NT2/D1 (cell line): Measurements from ENCODE around the gene SH3BP5.

Experiments used
- SUZ12 ChIP-seq: IDR thresholded peaks from 2 replicates; pipeline ENCODE4 v1.6.1; 2011; ENCODE audit not compliant: insufficient read length, insufficient read depth; ENCODE audit errors: extremely low read depth
- ZNF274 ChIP-seq: IDR thresholded peaks from 2 replicates; pipeline ENCODE4 v1.6.1; 2011; ENCODE audit warnings: mild to moderate bottlenecking, low read depth, low read length

DNA sequence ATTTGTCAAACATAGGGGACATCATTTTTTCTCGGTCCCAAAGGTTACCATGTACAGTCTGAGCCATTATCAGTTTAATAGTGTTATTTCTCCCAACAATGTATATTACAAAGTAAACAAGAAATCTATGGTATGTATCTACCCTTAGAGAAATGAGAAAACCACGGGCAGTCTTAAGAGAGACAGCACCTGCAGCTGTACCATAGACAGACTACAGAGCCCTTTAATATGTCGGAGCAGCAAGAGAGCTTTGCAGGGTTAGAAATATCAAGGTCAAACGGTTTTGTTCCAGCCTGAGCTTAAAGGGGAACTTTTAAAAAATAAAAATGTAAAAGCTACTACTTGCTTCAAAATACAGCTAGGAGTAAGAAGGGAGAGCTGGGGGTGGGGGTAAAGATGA is 53.2 kb downstream of the SH3BP5 start:
- no peak for TF ChIP-seq ZNF274
- no peak for TF ChIP-seq SUZ12
